GM18907 (cell line): ENCODE measurements around the gene GSTT4.
"Not testable (repeated sequence)": the region's sequence is repeated elsewhere in the genome, so short reads cannot be mapped to it uniquely, and the experiment has no call there.

Experiments
- ATAC-seq: cut with Tn5 transposase; IDR thresholded peaks from one replicate; pipeline ENCODE4 v1.9.1; 2021; ENCODE audit warnings: mild to moderate bottlenecking, moderate library complexity; ENCODE audit not compliant: unreplicated experiment

GSTT4 gene

GRCh38 chr22:23954193-23954990 lies 50.9 kb downstream of the GSTT4 start:
- ATAC-seq, result not testable (repeated sequence)

GRCh38 chr22:23953485-23953884 lies 51.8 kb downstream of the GSTT4 start:
- not testable (repeated sequence) for ATAC-seq

GRCh38 chr22:23952794-23953405 lies 52.4 kb downstream of the GSTT4 start:
- not testable (repeated sequence) for ATAC-seq

GRCh38 chr22:23951383-23951782 lies 53.9 kb downstream of the GSTT4 start:
- ATAC-seq, result not testable (repeated sequence)

- not testable (repeated sequence) for ATAC-seq
These were observed 55.5 kb downstream of the GSTT4 start for GRCh38 chr22:23949764-23950163.
